Endothelial cell of umbilical vein (primary cell): ENCODE measurements around the gene NANS. TPM values are rescaled to one million over a fixed set of nuclear protein-coding genes. Genes with fewer than 3 reads are reported as not detected.

Experiments used
- BruUV-seq: library from RNA; stranded (reverse); fragments of 400-500 nt; replicated peaks from 2 replicates; lab custom pipeline; 2021; lab: Mats Ljungman, UMichigan
- CTCF ChIA-PET: fragments of 300-600, 350-600 bp; sonication (Branson Sonifier 250); formaldehyde crosslinking; loops from one replicate; lab custom pipeline; 2021; ENCODE audit warnings: antibody characterized with exemption, inconsistent platforms; lab: Charles Lee
- POLR2A ChIA-PET: fragments of 300-600, 350-600 bp; sonication (Branson Sonifier 250); formaldehyde crosslinking; loops from one replicate; lab custom pipeline; 2021; ENCODE audit warnings: antibody characterized with exemption, inconsistent platforms; lab: Charles Lee
- DNase-seq: peaks from one replicate; pipeline ENCODE4 v3.0.0-alpha.2; 2011; ENCODE audit warnings: low read depth, low spot score
- FAIRE-seq: peaks from 2 replicates; lab custom pipeline; 2011; peaks lifted over from hg19 to GRCh38; lab: Jason Lieb, UNC
- H2AFZ ChIP-seq: 2 replicates; pipeline ENCODE4 v1.6.0; 2012; ENCODE audit warnings: low read depth, low read length, control low read depth, inconsistent platforms
- H3K27ac ChIP-seq: 2 replicates; pipeline ENCODE4 v1.5.1; 2011; ENCODE audit warnings: low read depth, mild to moderate bottlenecking, control low read depth, low read length, moderate library complexity; ENCODE audit not compliant: insufficient read depth
- H3K27me3 ChIP-seq, 2 experiments: 2 replicates each; pipeline versions ENCODE4 v1.6.0 to v1.6.1; 2011; ENCODE audit warnings: low read length in 2 of 2, mixed read lengths in 1 of 2; ENCODE audit not compliant: control insufficient read depth in 2 of 2, insufficient read depth in 2 of 2
- H3K36me3 ChIP-seq, 2 experiments: 2 replicates in 1 of 2; 3 replicates in 1 of 2; pipeline ENCODE4 v1.5.1; 2011; ENCODE audit warnings: low read length in 2 of 2, mild to moderate bottlenecking in 1 of 2, moderate library complexity in 1 of 2; ENCODE audit not compliant: control insufficient read depth in 2 of 2, insufficient read depth in 2 of 2; ENCODE audit errors: extremely low read depth in 1 of 2
- H3K4me1 ChIP-seq: 3 replicates; pipeline ENCODE4 v1.5.1; 2011; ENCODE audit warnings: mild to moderate bottlenecking, low read length; ENCODE audit not compliant: control insufficient read depth, insufficient read depth; ENCODE audit errors: extremely low read depth
- H3K4me2 ChIP-seq: 2 replicates; pipeline ENCODE4 v1.6.1; 2011; ENCODE audit warnings: low read length, control low read depth, mixed read lengths; ENCODE audit not compliant: insufficient read depth
- H3K4me3 ChIP-seq, 3 experiments: fragments of 200-600 bp in 1 of 3; sonication (generic), shearing (Covaris generic) in 1 of 3; replicated peaks in 1 of 3; 2 replicates each; pipeline ENCODE4 v1.5.1; 2011 to 2016; ENCODE audit warnings: control low read depth in 3 of 3, low read length in 3 of 3, mild to moderate bottlenecking in 2 of 3, inconsistent platforms in 1 of 3, low read depth in 1 of 3, moderate library complexity in 1 of 3; ENCODE audit not compliant: insufficient read depth in 1 of 3
- H3K79me2 ChIP-seq: 2 replicates; pipeline ENCODE4 v1.6.0; 2012; ENCODE audit warnings: low read length, inconsistent platforms; ENCODE audit not compliant: control insufficient read depth, insufficient read depth
- H3K9ac ChIP-seq: replicated peaks from 2 replicates; pipeline ENCODE3; 2011; ENCODE audit warnings: low read length, control low read depth; ENCODE audit not compliant: insufficient read depth; ENCODE audit errors: extremely low read depth
- H3K9me1 ChIP-seq: replicated peaks from 3 replicates; pipeline ENCODE4 v1.6.0; 2011; ENCODE audit warnings: mild to moderate bottlenecking, low read length; ENCODE audit not compliant: control insufficient read depth, insufficient read depth; ENCODE audit errors: extremely low read depth
- H3K9me3 ChIP-seq: replicated peaks from 2 replicates; pipeline ENCODE4 v1.5.1; 2012; ENCODE audit warnings: low read length, inconsistent platforms; ENCODE audit not compliant: control insufficient read depth, insufficient read depth
- H4K20me1 ChIP-seq: replicated peaks from 2 replicates; pipeline ENCODE3; 2011; ENCODE audit warnings: mild to moderate bottlenecking, low read length; ENCODE audit not compliant: control insufficient read depth, insufficient read depth; ENCODE audit errors: extremely low read depth
- CTCF ChIP-seq, 2 donors: IDR thresholded peaks; 1 replicate in 1 of 2; 2 replicates in 1 of 2; pipeline ENCODE4 v1.5.1; 2011; ENCODE audit warnings: low read length in 2 of 2, mild to moderate bottlenecking in 2 of 2, moderate library complexity in 2 of 2, control low read depth in 1 of 2, inconsistent platforms in 1 of 2, low read depth in 1 of 2; ENCODE audit not compliant: insufficient read depth in 1 of 2; ENCODE audit errors: extremely low read depth in 1 of 2
- EZH2 ChIP-seq: IDR thresholded peaks from 2 replicates; pipeline ENCODE4 v1.6.1; 2012; ENCODE audit warnings: borderline replicate concordance, low read depth, mild to moderate bottlenecking, moderate library complexity, low read length, inconsistent platforms; ENCODE audit not compliant: severe bottlenecking
- FOS ChIP-seq: IDR thresholded peaks from 2 replicates; pipeline ENCODE4 v1.6.1; 2011; ENCODE audit warnings: mild to moderate bottlenecking, low read length, moderate library complexity, borderline replicate concordance; ENCODE audit not compliant: insufficient read depth
- GATA2 ChIP-seq: IDR thresholded peaks from 2 replicates; pipeline ENCODE4 v1.7.0; 2011; ENCODE audit warnings: low read depth, mild to moderate bottlenecking, moderate library complexity, mixed read lengths, low read length; ENCODE audit not compliant: insufficient read length, insufficient read depth
- JUN ChIP-seq: IDR thresholded peaks from 2 replicates; pipeline ENCODE4 v1.6.1; 2011; ENCODE audit warnings: borderline replicate concordance, low read depth; ENCODE audit not compliant: insufficient read length, insufficient read depth
- MAX ChIP-seq: IDR thresholded peaks from 2 replicates; pipeline ENCODE4 v1.6.1; 2011; ENCODE audit not compliant: insufficient read depth, insufficient read length
- MYC ChIP-seq: IDR thresholded peaks from one replicate; pipeline ENCODE4 v1.6.1; 2011; ENCODE audit warnings: mild to moderate bottlenecking, low read depth, low read length
- POLR2A ChIP-seq: IDR thresholded peaks from 2 replicates; pipeline ENCODE4 v1.6.1; 2012; ENCODE audit warnings: low read depth, mild to moderate bottlenecking, control low read depth, low read length
- POLR2AphosphoS5 ChIP-seq: IDR thresholded peaks from 2 replicates; pipeline ENCODE4 v1.6.1; 2012; ENCODE audit warnings: low read depth, mild to moderate bottlenecking, control low read depth, low read length, moderate library complexity; ENCODE audit not compliant: insufficient read depth
- dilution Hi-C: fragments of 300-500 bp; cut with MboI; formaldehyde crosslinking; loops from one replicate; pipeline ENCODE4 v1.15.0; 2019; ENCODE audit warnings: low sequenced_read_pairs; ENCODE audit not compliant: extremely low pct_ligation_motif_present
- intact Hi-C: fragments of 100-400 bp; cut with micrococcal nuclease; formaldehyde crosslinking; loops from one replicate; pipeline ENCODE4 v1.10.0; 2022
- polyA plus RNA-seq, 4 experiments: library from polyadenylated mRNA; depleted of rRNA in 3 of 4; stranded (reverse) in 3 of 4; unstranded in 1 of 4; fragments of >200 nt; gene quantifications; 2 replicates each; pipeline versions ENCODE4 v1.2.1 to v1.2.3, GENCODE V29; 2011 to 2012; ENCODE audit warnings: missing spikeins in 1 of 4
- total RNA-seq: library from RNA; stranded (reverse); gene quantifications from 2 replicates; pipeline ENCODE4 v1.2.3, GENCODE V29; 2021

NANS gene
- total and polyA plus RNA-seq, 2 donors (not counting 3 experiments of a cell fraction or from before 2014, with no cell fraction given) = 85.1 to 108 TPM

DNA sequence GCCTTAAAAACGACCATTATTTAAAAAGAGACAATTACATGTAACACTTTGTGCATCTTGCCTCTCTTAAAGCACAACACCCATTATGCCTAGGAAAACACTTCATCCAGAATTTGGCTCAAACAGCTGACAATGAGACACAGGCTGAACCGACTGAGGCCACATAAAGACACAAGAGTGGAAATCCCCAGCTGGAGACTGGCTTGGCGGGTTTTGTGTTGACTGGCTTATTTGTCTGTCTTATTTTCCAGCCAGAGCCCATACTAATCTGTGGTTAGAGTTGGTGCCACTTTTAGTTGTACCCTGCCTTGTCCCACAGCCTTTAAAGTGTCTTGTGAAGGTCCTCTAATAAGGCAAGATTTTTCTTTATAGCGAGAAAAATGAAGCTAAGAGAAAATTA is 41.3 kb downstream of the NANS start:
- Histone ChIP-seq H4K20me1 (no peaks in the 10 kb centered on the region), H2AFZ (no peak overlapping the region), H3K9me1 (no peaks in the 10 kb centered on the region), H3K4me1 (no peaks in the 10 kb centered on the region), H3K27me3 (no peaks in the 10 kb centered on the region), H3K36me3 (no peaks in the 10 kb centered on the region), H3K9me3 (no peaks in the 10 kb centered on the region), H3K4me3 (no peak overlapping the region), H3K79me2 (no peaks in the 10 kb centered on the region), H3K9ac (no peak overlapping the region), H3K27ac (no peak overlapping the region), H3K4me2 (no peak overlapping the region)
- no peak for TF ChIP-seq MYC
- TF ChIP-seq FOS = no peak
- no peak for TF ChIP-seq EZH2
- no peak for TF ChIP-seq POLR2A
- no peak for TF ChIP-seq MAX
- TF ChIP-seq GATA2 = no peak
- TF ChIP-seq JUN = no peak
- TF ChIP-seq POLR2AphosphoS5 = no peak
- no peak for TF ChIP-seq CTCF (IDR thresholded peaks at IDR 0.05; ENCODE audit: extremely low read depth in 1 of 2, insufficient read depth in 1 of 2, low read depth in 1 of 2, low read length in 2 of 2)
- BruUV-seq = no TSS peak
- no peak for FAIRE-seq
- intact Hi-C loops (no loop called here), dilution Hi-C loops (no loop called here)
- DNase-seq = no peak
- CTCF ChIA-PET = interaction anchor here (1.0 kb wide), 2 partner anchors 23 to 118 kb away, joined by 3 read pairs; no protein-coding TSS in a partner anchor
- POLR2A ChIA-PET = no interaction called here
